Mesodermal cell (in vitro differentiated cells): ENCODE results near the gene DNAJB9.

Experiments
- H3K27ac ChIP-seq: 2 replicates; pipeline ENCODE4 v1.7.0; 2013; ENCODE audit warnings: mild to moderate bottlenecking, low read depth, low read length, moderate library complexity; ENCODE audit not compliant: severe bottlenecking
- H3K36me3 ChIP-seq: 2 replicates; pipeline ENCODE4 v1.7.1; 2013; ENCODE audit warnings: mild to moderate bottlenecking, low read length, moderate library complexity; ENCODE audit not compliant: control insufficient read depth, insufficient read depth
- H3K4me1 ChIP-seq: one replicate; pipeline ENCODE4 v1.7.1; 2013; ENCODE audit warnings: mild to moderate bottlenecking, low read length; ENCODE audit not compliant: insufficient read depth, control insufficient read depth, poor library complexity, severe bottlenecking
- H3K4me3 ChIP-seq: 2 replicates; pipeline ENCODE4 v1.7.0; 2013; ENCODE audit warnings: low read length, control low read depth, mild to moderate bottlenecking; ENCODE audit not compliant: insufficient read depth, poor library complexity, severe bottlenecking; ENCODE audit errors: extremely low read depth
- H3K9me3 ChIP-seq: 2 replicates; pipeline ENCODE4 v1.7.1; 2013; ENCODE audit warnings: mild to moderate bottlenecking, low read length, moderate library complexity; ENCODE audit not compliant: control insufficient read depth
- WGBS, 2 experiments: methylation state at CpG; one replicate each; pipeline ENCODE4 v1.1.5; 2013; ENCODE audit warnings: missing lambda C conversion rate in 2 of 2; ENCODE audit not compliant: insufficient coverage in 2 of 2; 5-methylcytosine and 5-hydroxymethylcytosine counted together

Gene DNAJB9

GRCh38 chr7:108589199-108589598, 19.5 kb downstream of the DNAJB9 start:
- no peak overlapping the region for H3K4me3 ChIP-seq
- no peaks in the 10 kb centered on the region for H3K9me3 ChIP-seq
- no peaks in the 10 kb centered on the region for H3K4me1 ChIP-seq
- no peaks in the 10 kb centered on the region for H3K36me3 ChIP-seq
- no peak overlapping the region for H3K27ac ChIP-seq

GRCh38 chr7:108589874-108590273, 20.2 kb downstream of the DNAJB9 start:
- 40 to 100% methylated on average over 1 of the region's 1 CpG for WGBS, 2 experiments
- Histone ChIP-seq H3K27ac (no peak overlapping the region), H3K9me3 (no peaks in the 10 kb centered on the region), H3K36me3 (no peaks in the 10 kb centered on the region), H3K4me1 (no peaks in the 10 kb centered on the region), H3K4me3 (no peak overlapping the region)

- Histone ChIP-seq H3K4me1 (no peaks in the 10 kb centered on the region), H3K36me3 (no peaks in the 10 kb centered on the region), H3K27ac (no peak overlapping the region), H3K9me3 (no peaks in the 10 kb centered on the region), H3K4me3 (no peak overlapping the region)
- 73 to 94% methylated on average over 2 of the region's 2 CpGs for WGBS, 2 experiments
Observed at GRCh38 chr7:108590606-108591005, 20.9 kb downstream of the DNAJB9 start.

GRCh38 chr7:108592646-108593201, 23.1 kb downstream of the DNAJB9 start:
- 49 to 80% methylated on average over 1 to 2 of the region's 3 CpGs for WGBS, 2 experiments
- H3K4me1 ChIP-seq = no peaks in the 10 kb centered on the region
- no peak overlapping the region for H3K4me3 ChIP-seq
- H3K36me3 ChIP-seq = no peaks in the 10 kb centered on the region
- no peak overlapping the region for H3K27ac ChIP-seq
- H3K9me3 ChIP-seq = no peaks in the 10 kb centered on the region

GRCh38 chr7:108596560-108596959, 26.9 kb downstream of the DNAJB9 start:
- Histone ChIP-seq H3K36me3 (no peaks in the 10 kb centered on the region), H3K9me3 (no peaks in the 10 kb centered on the region), H3K4me1 (no peaks in the 10 kb centered on the region), H3K4me3 (no peak overlapping the region), H3K27ac (no peak overlapping the region)
- WGBS, 2 experiments = 100% methylated on average over 4 of the region's 4 CpGs

GRCh38 chr7:108598153-108598552, 28.5 kb downstream of the DNAJB9 start:
- H3K27ac ChIP-seq = no peak overlapping the region
- H3K4me1 ChIP-seq = no peaks in the 10 kb centered on the region
- 40% methylated on average over 1 of the region's 2 CpGs; no CpG with 5 or more reads in 1 of the 2 experiments for WGBS, 2 experiments
- no peaks in the 10 kb centered on the region for H3K36me3 ChIP-seq
- no peaks in the 10 kb centered on the region for H3K9me3 ChIP-seq
- no peak overlapping the region for H3K4me3 ChIP-seq

GRCh38 chr7:108598914-108599580, 29.4 kb downstream of the DNAJB9 start:
- H3K4me1 ChIP-seq = no peaks in the 10 kb centered on the region
- H3K36me3 ChIP-seq = no peaks in the 10 kb centered on the region
- H3K9me3 ChIP-seq = no peaks in the 10 kb centered on the region
- WGBS, 2 experiments = 90 to 100% methylated on average over 3 of the region's 6 CpGs
- H3K27ac ChIP-seq = no peak overlapping the region
- H3K4me3 ChIP-seq = no peak overlapping the region

GRCh38 chr7:108600399-108600798, 30.7 kb downstream of the DNAJB9 start:
- Histone ChIP-seq H3K36me3 (no peaks in the 10 kb centered on the region), H3K4me3 (no peak overlapping the region), H3K4me1 (no peaks in the 10 kb centered on the region), H3K9me3 (no peaks in the 10 kb centered on the region), H3K27ac (no peak overlapping the region)
- 80% methylated on average over 1 of the region's 1 CpG; no CpG with 5 or more reads in 1 of the 2 experiments for WGBS, 2 experiments

GRCh38 chr7:108603656-108604306, 34.1 kb downstream of the DNAJB9 start:
- H3K9me3 ChIP-seq = no peaks in the 10 kb centered on the region
- no peak overlapping the region for H3K4me3 ChIP-seq
- H3K4me1 ChIP-seq = no peaks in the 10 kb centered on the region
- no peaks in the 10 kb centered on the region for H3K36me3 ChIP-seq
- no peak overlapping the region for H3K27ac ChIP-seq
- WGBS, 2 experiments = 63 to 89% methylated on average over 1 to 3 of the region's 8 CpGs

- 86 to 92% methylated on average over 4 to 6 of the region's 11 CpGs for WGBS, 2 experiments
- Histone ChIP-seq H3K4me1 (no peaks in the 10 kb centered on the region), H3K27ac (no peak overlapping the region), H3K36me3 (no peaks in the 10 kb centered on the region), H3K4me3 (no peak overlapping the region), H3K9me3 (no peaks in the 10 kb centered on the region)
Observed at GRCh38 chr7:108604307-108605077, 34.8 kb downstream of the DNAJB9 start.
